Nasal cavity respiratory epithelium epithelial cell of viscerocranial mucosa (primary cell): ENCODE data around the gene LONP2. TPM values are rescaled to one million over a fixed set of nuclear protein-coding genes. Genes with fewer than 3 reads are reported as not detected.

Experiments used
- total RNA-seq: library from RNA; depleted of rRNA; stranded (reverse); fragments of >200 nt; gene quantifications from 2 replicates; pipeline ENCODE4 v1.2.3, GENCODE V29; 2014

The LONP2 gene, protein sequence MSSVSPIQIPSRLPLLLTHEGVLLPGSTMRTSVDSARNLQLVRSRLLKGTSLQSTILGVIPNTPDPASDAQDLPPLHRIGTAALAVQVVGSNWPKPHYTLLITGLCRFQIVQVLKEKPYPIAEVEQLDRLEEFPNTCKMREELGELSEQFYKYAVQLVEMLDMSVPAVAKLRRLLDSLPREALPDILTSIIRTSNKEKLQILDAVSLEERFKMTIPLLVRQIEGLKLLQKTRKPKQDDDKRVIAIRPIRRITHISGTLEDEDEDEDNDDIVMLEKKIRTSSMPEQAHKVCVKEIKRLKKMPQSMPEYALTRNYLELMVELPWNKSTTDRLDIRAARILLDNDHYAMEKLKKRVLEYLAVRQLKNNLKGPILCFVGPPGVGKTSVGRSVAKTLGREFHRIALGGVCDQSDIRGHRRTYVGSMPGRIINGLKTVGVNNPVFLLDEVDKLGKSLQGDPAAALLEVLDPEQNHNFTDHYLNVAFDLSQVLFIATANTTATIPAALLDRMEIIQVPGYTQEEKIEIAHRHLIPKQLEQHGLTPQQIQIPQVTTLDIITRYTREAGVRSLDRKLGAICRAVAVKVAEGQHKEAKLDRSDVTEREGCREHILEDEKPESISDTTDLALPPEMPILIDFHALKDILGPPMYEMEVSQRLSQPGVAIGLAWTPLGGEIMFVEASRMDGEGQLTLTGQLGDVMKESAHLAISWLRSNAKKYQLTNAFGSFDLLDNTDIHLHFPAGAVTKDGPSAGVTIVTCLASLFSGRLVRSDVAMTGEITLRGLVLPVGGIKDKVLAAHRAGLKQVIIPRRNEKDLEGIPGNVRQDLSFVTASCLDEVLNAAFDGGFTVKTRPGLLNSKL
- total RNA-seq = 42.4 and 98.9 TPM in 2 replicates

GRCh38 chr16:48244080-48244862 lies at the start of gene LONP2:
Gene LONP2 (plus strand): TSS chr16:48244300. CDS start chr16:48244389, 89 bp downstream.

DNA sequence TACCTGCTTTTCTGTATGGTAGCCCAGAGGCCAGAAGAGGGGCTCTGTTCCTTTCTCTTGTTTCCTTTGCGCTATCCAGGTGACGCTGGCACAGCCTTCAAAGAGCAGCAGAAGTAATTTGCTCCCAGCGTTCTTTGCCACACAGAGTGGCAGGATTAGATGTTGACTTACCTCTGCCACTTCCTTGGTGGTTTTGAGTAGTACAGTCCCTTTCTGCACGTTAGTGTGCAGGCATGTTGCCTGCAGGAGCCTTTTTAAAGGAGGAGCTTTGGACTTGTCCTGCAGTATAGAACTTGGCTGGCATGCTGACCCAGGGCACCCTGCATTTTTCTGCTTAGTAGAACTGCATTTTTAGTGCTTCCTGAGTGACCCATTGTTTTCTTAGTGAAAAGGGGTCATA lies 3.2 kb downstream of the LONP2 start, which contains the start of gene ABCC11:
TSS of gene ABCC11 (minus strand) at position 229 of the 400 bp plus-strand sequence. CDS start 15,618 bp downstream, outside the sequence.

DNA sequence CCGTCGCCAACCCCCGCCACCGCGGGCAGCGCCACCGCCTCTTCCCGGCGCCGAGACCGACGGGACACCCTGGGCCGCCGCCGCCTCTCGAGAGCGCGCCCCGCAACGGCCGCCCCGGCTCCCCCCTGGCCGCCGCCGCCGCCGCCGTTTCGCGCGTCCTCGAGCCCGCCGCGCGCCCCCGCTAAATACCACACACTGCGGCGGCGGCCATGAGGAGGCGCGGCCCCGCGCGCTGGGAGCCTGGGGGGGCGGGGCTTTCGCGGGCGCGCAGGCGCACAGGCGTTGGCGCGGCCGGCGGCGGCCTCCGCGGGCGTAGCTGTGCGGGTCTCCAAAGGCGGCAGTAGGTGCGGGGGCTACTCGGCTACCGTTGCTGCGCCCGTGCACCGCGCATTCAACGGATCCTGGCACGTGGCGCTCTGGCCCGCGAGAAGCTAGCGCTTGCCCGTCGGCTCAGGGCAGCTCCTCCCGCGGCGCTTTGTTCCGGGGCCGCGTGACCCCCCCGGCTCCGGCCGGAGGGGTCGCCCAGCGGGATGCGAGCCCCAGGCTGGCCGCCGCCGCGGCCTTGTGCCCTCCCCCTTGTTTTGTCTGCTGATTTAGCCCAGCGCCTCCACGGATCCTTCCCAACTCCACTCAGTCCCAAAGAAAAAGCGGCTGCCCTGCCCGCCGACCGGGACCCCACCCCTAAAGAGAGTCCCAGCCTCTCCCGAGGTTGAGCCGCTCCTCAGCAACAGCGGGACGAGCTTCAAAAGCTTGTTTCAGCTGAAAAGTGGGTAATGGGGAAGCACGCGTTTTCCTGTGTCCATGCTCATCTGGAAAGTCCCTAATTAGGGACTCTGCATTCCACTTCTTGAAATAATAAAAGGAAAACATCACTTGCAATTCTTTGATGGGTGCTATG lies 141.4 kb downstream of the LONP2 start, which contains the start of gene SIAH1:
TSS of gene SIAH1 (minus strand) at position 161 of the 898 bp plus-strand sequence. CDS start 22,985 bp downstream, outside the sequence.

Other genes with a start within 250 kb of the LONP2 start
- gene ABCC12, start 88.3 kb upstream of the LONP2 start, total RNA-seq = not detected in 2 replicates
- gene ABCC11, start 3.2 kb downstream of the LONP2 start, total RNA-seq = 0.21 and 0.34 TPM in 2 replicates
- 63.9 and 82.9 TPM in 2 replicates for gene SIAH1, start 141.1 kb downstream of the LONP2 start, total RNA-seq